Activated naive CD8-positive, alpha-beta T cell (primary cell): ENCODE data around the gene C1QL2.

Source experiments
- H3K27ac Mint-ChIP-seq: one replicate; pipeline ENCODE4 v1.8.0; 2021; ENCODE audit warnings: mixed read lengths
- H3K27me3 Mint-ChIP-seq: one replicate; pipeline ENCODE4 v1.8.0; 2021; ENCODE audit warnings: mixed read lengths
- H3K36me3 Mint-ChIP-seq: one replicate; pipeline ENCODE4 v1.8.0; 2021; ENCODE audit warnings: mixed read lengths
- H3K4me1 Mint-ChIP-seq: one replicate; pipeline ENCODE4 v1.8.0; 2021; ENCODE audit warnings: low read depth, mixed read lengths
- H3K4me3 Mint-ChIP-seq: one replicate; pipeline ENCODE4 v1.8.0; 2021; ENCODE audit warnings: mild to moderate bottlenecking, mixed read lengths
- H3K9me3 Mint-ChIP-seq: one replicate; pipeline ENCODE4 v1.8.0; 2021; ENCODE audit warnings: low read depth, mixed read lengths

The C1QL2 gene

GRCh38 chr2:119158563-119159347 is at the start of gene C1QL2:
Gene C1QL2 (minus strand): TSS chr2:119158751. CDS start chr2:119158269, 482 bp downstream.
- no peaks in the 10 kb centered on the region for H3K36me3 Mint-ChIP-seq
- H3K9me3 Mint-ChIP-seq = no peaks in the 10 kb centered on the region
- no peak within 1 kb of the TSS for H3K4me3 Mint-ChIP-seq
- peaks cover 26% of the 10 kb centered on the region for H3K27me3 Mint-ChIP-seq
- H3K4me1 Mint-ChIP-seq = peaks cover 3% of the 10 kb centered on the region
- H3K27ac Mint-ChIP-seq = no peak within 1 kb of the TSS

GRCh38 chr2:119207447-119207846 is 48.9 kb upstream of the C1QL2 start:
- Mint-ChIP-seq H3K27ac (no peak overlapping the region), H3K4me3 (no peak overlapping the region), H3K27me3 (no peaks in the 10 kb centered on the region), H3K9me3 (no peaks in the 10 kb centered on the region), H3K4me1 (no peaks in the 10 kb centered on the region), H3K36me3 (no peaks in the 10 kb centered on the region)

- Mint-ChIP-seq H3K27me3 (no peaks in the 10 kb centered on the region), H3K27ac (no peak overlapping the region), H3K9me3 (no peaks in the 10 kb centered on the region)
Measured at GRCh38 chr2:119206201-119206600, 47.6 kb upstream of the C1QL2 start.

GRCh38 chr2:119205001-119205706 is 46.6 kb upstream of the C1QL2 start:
- no peaks in the 10 kb centered on the region for H3K36me3 Mint-ChIP-seq
- H3K9me3 Mint-ChIP-seq = no peaks in the 10 kb centered on the region
- peaks cover 2% of the 10 kb centered on the region for H3K27me3 Mint-ChIP-seq
- H3K4me1 Mint-ChIP-seq = no peaks in the 10 kb centered on the region
- H3K27ac Mint-ChIP-seq = no peak overlapping the region
- no peak overlapping the region for H3K4me3 Mint-ChIP-seq

More at GRCh38 chr2:119206201-119206600, 47.6 kb upstream of the C1QL2 start:
- Mint-ChIP-seq H3K36me3 (no peaks in the 10 kb centered on the region), H3K4me3 (no peak overlapping the region), H3K4me1 (no peaks in the 10 kb centered on the region)

- no peaks in the 10 kb centered on the region for H3K9me3 Mint-ChIP-seq
- no peaks in the 10 kb centered on the region for H3K36me3 Mint-ChIP-seq
- H3K27ac Mint-ChIP-seq = no peak overlapping the region
- H3K27me3 Mint-ChIP-seq = peaks cover 2% of the 10 kb centered on the region
- H3K4me1 Mint-ChIP-seq = no peaks in the 10 kb centered on the region
- H3K4me3 Mint-ChIP-seq = no peak overlapping the region
Measured at GRCh38 chr2:119204525-119204924, 46.0 kb upstream of the C1QL2 start.

- H3K27me3 Mint-ChIP-seq = peaks cover 4% of the 10 kb centered on the region
- H3K4me1 Mint-ChIP-seq = no peaks in the 10 kb centered on the region
- no peak overlapping the region for H3K27ac Mint-ChIP-seq
- no peaks in the 10 kb centered on the region for H3K36me3 Mint-ChIP-seq
- no peak overlapping the region for H3K4me3 Mint-ChIP-seq
- H3K9me3 Mint-ChIP-seq = no peaks in the 10 kb centered on the region
Measured at GRCh38 chr2:119202610-119203310, 44.2 kb upstream of the C1QL2 start.

GRCh38 chr2:119201815-119202214 is 43.3 kb upstream of the C1QL2 start:
- no peaks in the 10 kb centered on the region for H3K36me3 Mint-ChIP-seq
- no peaks in the 10 kb centered on the region for H3K4me1 Mint-ChIP-seq
- no peaks in the 10 kb centered on the region for H3K9me3 Mint-ChIP-seq
- peaks cover 4% of the 10 kb centered on the region for H3K27me3 Mint-ChIP-seq
- no peak overlapping the region for H3K27ac Mint-ChIP-seq
- H3K4me3 Mint-ChIP-seq = no peak overlapping the region

- Mint-ChIP-seq H3K4me1 (no peaks in the 10 kb centered on the region), H3K4me3 (no peak overlapping the region), H3K9me3 (no peaks in the 10 kb centered on the region), H3K27ac (no peak overlapping the region), H3K36me3 (no peaks in the 10 kb centered on the region), H3K27me3 (peaks cover 6% of the 10 kb centered on the region)
Measured at GRCh38 chr2:119198240-119198840, 39.8 kb upstream of the C1QL2 start.

- Mint-ChIP-seq H3K27me3 (peaks cover 9% of the 10 kb centered on the region), H3K27ac (no peak overlapping the region), H3K4me3 (no peak overlapping the region), H3K36me3 (no peaks in the 10 kb centered on the region), H3K4me1 (no peaks in the 10 kb centered on the region), H3K9me3 (no peaks in the 10 kb centered on the region)
Measured at GRCh38 chr2:119197529-119198239, 39.1 kb upstream of the C1QL2 start.

GRCh38 chr2:119197126-119197405 is 38.5 kb upstream of the C1QL2 start:
- Mint-ChIP-seq H3K9me3 (no peaks in the 10 kb centered on the region), H3K4me3 (no peak overlapping the region), H3K27ac (no peak overlapping the region), H3K27me3 (peaks cover 9% of the 10 kb centered on the region), H3K36me3 (no peaks in the 10 kb centered on the region), H3K4me1 (no peaks in the 10 kb centered on the region)

- Mint-ChIP-seq H3K36me3 (no peaks in the 10 kb centered on the region), H3K27ac (no peak overlapping the region), H3K9me3 (no peaks in the 10 kb centered on the region), H3K4me3 (no peak overlapping the region), H3K4me1 (no peaks in the 10 kb centered on the region), H3K27me3 (peaks cover 9% of the 10 kb centered on the region)
Measured at GRCh38 chr2:119196301-119197125, 38.0 kb upstream of the C1QL2 start.

GRCh38 chr2:119195887-119196286 is 37.3 kb upstream of the C1QL2 start:
- Mint-ChIP-seq H3K4me1 (no peaks in the 10 kb centered on the region), H3K27me3 (peaks cover 10% of the 10 kb centered on the region), H3K27ac (no peak overlapping the region), H3K4me3 (no peak overlapping the region), H3K36me3 (no peaks in the 10 kb centered on the region), H3K9me3 (no peaks in the 10 kb centered on the region)

GRCh38 chr2:119195001-119195400 is 36.5 kb upstream of the C1QL2 start:
- H3K4me3 Mint-ChIP-seq = no peak overlapping the region
- no peak overlapping the region for H3K27ac Mint-ChIP-seq
- no peaks in the 10 kb centered on the region for H3K36me3 Mint-ChIP-seq

GRCh38 chr2:119192893-119193292 is 34.3 kb upstream of the C1QL2 start:
- Mint-ChIP-seq H3K4me1 (no peaks in the 10 kb centered on the region), H3K27ac (no peak overlapping the region), H3K4me3 (no peak overlapping the region), H3K36me3 (no peaks in the 10 kb centered on the region), H3K9me3 (no peaks in the 10 kb centered on the region), H3K27me3 (peaks cover 12% of the 10 kb centered on the region)

More at GRCh38 chr2:119195001-119195400, 36.5 kb upstream of the C1QL2 start:
- H3K9me3 Mint-ChIP-seq = no peaks in the 10 kb centered on the region
- H3K4me1 Mint-ChIP-seq = no peaks in the 10 kb centered on the region
- peaks cover 14% of the 10 kb centered on the region for H3K27me3 Mint-ChIP-seq
